Stimulated activated CD4-positive, alpha-beta T cell treated with anti-CD3 and anti-CD28 coated beads, Interleukin-12 subunit alpha, Interleukin-12 subunit beta, amount 100 ng/mL, for 4 hours (primary cell): ENCODE measurements around the gene JADE3.

Source experiments
- DNase-seq: peaks from one replicate; pipeline ENCODE4 v3.0.0-alpha.2; 2020

JADE3 gene

GRCh38 chrX:46912098-46912602 lies at the start of gene JADE3:
JADE3 (plus strand) TSS chrX:46912421; CDS start chrX:46984895, 72,474 bp downstream.
- DNase-seq: peak; percentile 16

GRCh38 chrX:46863072-46863471 lies 49.1 kb upstream of the JADE3 start:
- DNase-seq: no peak

- DNase-seq: no peak
Measured at GRCh38 chrX:46864606-46865005, 47.6 kb upstream of the JADE3 start.

GRCh38 chrX:46865281-46865680 lies 46.9 kb upstream of the JADE3 start:
- DNase-seq: no peak

GRCh38 chrX:46866726-46867125 lies 45.5 kb upstream of the JADE3 start:
- no peak for DNase-seq

- DNase-seq: no peak
Measured at GRCh38 chrX:46873746-46874145, 38.5 kb upstream of the JADE3 start.

- no peak for DNase-seq
Measured at GRCh38 chrX:46876901-46877300, 35.3 kb upstream of the JADE3 start.

GRCh38 chrX:46882266-46882665 lies 30.0 kb upstream of the JADE3 start:
- DNase-seq: no peak

GRCh38 chrX:46884799-46885198 lies 27.4 kb upstream of the JADE3 start:
- DNase-seq: no peak

- DNase-seq: no peak
Measured at GRCh38 chrX:46898207-46898606, 14.0 kb upstream of the JADE3 start.

GRCh38 chrX:46903458-46904242 lies 8.6 kb upstream of the JADE3 start:
- DNase-seq: peak; percentile 42

- no peak for DNase-seq
Measured at GRCh38 chrX:46904626-46905025, 7.6 kb upstream of the JADE3 start.

GRCh38 chrX:46910415-46910814 lies 1.8 kb upstream of the JADE3 start:
- DNase-seq: no peak

GRCh38 chrX:46912603-46913491 lies 626 bp downstream of the JADE3 start:
- peak; percentile 20 for DNase-seq

GRCh38 chrX:46913667-46914066 lies 1.4 kb downstream of the JADE3 start:
- no peak for DNase-seq

GRCh38 chrX:46916273-46916672 lies 4.1 kb downstream of the JADE3 start:
- DNase-seq: no peak

- DNase-seq: no peak
Measured at GRCh38 chrX:46917622-46918021, 5.4 kb downstream of the JADE3 start.

GRCh38 chrX:46918434-46918833 lies 6.2 kb downstream of the JADE3 start:
- DNase-seq: no peak

- no peak for DNase-seq
Measured at GRCh38 chrX:46920235-46920634, 8.0 kb downstream of the JADE3 start.

- DNase-seq: no peak
Measured at GRCh38 chrX:46922611-46923010, 10.4 kb downstream of the JADE3 start.

GRCh38 chrX:46927718-46928117 lies 15.5 kb downstream of the JADE3 start:
- DNase-seq: no peak

GRCh38 chrX:46929439-46930261 lies 17.4 kb downstream of the JADE3 start:
- no peak for DNase-seq

- no peak for DNase-seq
Measured at GRCh38 chrX:46935295-46935694, 23.1 kb downstream of the JADE3 start.
